Stimulated activated CD8-positive, alpha-beta memory T cell treated with anti-CD3 and anti-CD28 coated beads, Interleukin-12 subunit alpha, Interleukin-12 subunit beta, amount 100 ng/mL, for 1 hour (primary cell): ENCODE results near the gene JAK1.
A peak's percentile ranks its signal among the peaks of the same experiment; 100 is the strongest.

Source experiments
- DNase-seq: peaks from one replicate; pipeline ENCODE4 v3.0.0-alpha.2; 2020; ENCODE audit warnings: low read depth

JAK1 gene

DNA sequence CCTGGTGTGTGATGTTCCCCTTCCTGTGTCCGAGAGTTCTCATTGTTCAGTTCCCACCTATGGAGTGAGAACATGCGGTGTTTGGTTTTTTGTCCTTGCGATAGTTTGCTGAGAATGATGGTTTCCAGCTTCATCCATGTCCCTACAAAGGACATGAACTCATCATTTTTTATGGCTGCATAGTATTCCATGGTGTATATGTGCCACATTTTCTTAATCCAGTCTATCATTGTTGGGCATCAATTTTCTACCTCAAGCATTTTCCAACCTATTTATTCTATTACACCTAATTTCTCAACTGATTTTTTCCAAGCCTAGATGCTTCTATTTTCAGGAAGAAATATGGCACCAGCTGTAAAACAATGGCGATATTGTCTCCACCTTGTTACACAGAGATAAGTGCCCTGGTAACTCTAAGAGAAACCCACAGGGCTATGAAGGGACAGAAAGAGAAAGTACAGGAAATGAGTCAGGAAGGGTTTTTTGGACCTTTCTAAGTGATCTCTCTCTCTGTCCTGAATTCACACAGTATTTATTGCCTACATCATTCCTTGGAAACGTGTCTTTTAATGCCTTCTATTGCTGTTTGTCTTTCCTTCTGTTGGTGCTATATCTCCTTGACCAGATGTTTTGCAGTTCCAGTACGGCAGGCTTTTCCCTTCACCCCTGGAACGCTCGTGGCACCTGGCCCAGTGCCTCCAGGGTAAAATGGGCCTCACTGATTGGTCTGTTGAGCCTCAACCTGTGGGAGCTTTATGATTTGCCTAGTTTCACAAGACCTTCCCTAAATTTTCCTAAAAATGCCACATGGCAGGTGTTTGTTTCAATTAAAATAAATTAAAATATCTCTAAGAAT lies 14.6 kb upstream of the JAK1 start:
- DNase-seq: no peak

GRCh38 chr1:64979358-64979757 lies 13.0 kb upstream of the JAK1 start:
- no peak for DNase-seq

GRCh38 chr1:64976361-64976760 lies 10.0 kb upstream of the JAK1 start:
- DNase-seq: no peak

DNA sequence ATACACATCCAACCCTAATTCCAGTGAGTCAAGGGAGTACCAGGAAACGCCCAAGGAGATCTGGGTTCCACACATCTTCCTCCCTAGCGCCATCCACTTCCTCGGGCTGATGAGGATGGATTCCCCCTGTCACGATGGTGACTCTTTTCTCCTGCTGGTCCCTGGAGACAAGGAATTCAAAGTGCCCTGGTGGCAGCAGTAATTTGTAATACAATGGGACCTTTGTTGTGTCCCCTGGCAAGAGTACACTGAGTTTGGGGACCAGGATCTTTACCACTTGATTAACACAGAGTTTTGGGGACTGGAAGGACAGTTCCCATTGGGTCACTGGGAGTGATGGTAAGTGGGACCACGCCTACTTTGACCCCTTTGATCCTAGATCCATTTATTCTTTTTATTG lies 9.4 kb upstream of the JAK1 start:
- no peak for DNase-seq

GRCh38 chr1:64975127-64975526 lies 8.8 kb upstream of the JAK1 start:
- DNase-seq: no peak

DNA sequence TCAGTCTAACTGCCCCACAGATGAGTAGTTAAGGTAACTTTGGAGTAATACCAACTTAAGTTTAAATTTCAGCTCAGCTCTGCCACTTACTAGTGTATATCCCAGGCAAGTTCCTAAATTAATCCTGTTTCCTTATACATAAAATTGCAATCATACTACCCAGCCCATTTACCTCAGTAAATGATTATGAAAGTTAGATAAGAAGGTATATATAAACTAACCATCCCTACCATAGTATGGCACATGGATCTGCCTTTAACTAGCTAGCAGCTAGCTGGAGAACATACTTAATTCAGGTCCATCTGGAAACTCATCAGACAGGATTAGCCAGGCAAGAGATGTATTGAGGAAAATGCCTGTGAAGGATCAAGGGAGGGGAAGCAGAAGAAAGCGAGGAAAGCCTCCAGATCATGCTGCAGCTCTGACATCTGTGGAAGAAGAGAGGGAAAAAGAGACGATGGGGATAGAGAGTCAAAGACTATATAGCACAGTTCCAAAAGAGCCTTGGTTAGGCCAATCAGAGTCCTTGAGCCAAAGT lies 8.0 kb upstream of the JAK1 start:
- no peak for DNase-seq

GRCh38 chr1:64973061-64973647 lies 6.8 kb upstream of the JAK1 start:
- no peak for DNase-seq

DNA sequence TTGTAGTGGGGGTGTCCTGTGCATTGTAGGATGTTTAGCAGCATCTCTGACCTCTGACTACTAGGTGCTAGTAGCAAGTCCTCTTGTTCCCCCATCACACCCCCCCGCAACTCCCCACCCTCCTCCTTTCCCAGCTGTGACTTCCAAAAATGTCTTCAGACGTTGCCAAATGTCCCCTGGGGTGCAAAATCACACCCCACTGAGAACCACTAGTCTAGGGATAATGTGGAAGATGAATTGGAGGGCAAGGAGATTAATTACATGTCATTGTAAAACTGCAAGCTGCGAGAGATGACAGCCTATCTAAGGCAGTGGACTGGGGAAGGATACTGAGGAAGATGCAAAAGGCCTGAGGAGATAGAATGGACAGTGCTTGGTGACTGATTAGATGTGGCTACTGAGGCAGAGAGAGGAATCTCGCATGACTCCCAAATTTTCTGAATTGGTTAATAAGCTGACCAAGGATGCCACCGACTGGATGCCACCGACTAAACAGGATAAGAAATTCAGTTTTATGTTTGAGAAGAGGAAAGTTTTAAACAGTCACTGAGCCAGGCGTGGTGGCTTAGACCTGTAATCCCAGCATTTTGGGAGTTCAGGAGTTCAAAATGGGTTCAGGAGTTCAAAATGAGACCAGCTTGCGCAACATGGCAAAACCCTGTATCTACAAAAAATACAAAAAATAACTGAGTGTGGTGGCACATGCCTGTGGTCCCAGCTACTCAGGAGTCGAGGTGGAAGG lies 3.1 kb upstream of the JAK1 start:
- DNase-seq: no peak

DNA sequence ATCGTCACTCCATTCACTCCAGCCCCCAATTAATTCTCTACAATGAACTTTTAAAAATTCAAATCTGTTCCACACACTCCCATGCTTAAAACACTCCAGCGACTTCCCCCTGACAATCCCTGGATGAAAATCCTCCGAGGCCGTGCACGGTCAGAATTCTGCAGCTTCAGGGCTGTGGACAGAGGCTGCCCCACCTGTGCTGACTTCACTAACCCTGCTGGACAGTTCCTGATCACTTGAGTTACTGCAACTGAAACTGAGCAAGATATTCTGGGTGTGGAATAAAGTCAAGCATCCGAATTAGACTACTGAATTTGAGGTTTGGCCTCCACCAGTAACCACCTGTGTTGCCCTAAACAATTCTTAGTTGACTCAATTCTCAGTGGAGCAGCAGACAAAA lies 1.0 kb upstream of the JAK1 start:
- DNase-seq: no peak

- peak; percentile 60 for DNase-seq
Observed at GRCh38 chr1:64965366-64966157, 787 bp downstream of the JAK1 start.

- no peak for DNase-seq
Observed at GRCh38 chr1:64963466-64963865, 2.9 kb downstream of the JAK1 start.

DNA sequence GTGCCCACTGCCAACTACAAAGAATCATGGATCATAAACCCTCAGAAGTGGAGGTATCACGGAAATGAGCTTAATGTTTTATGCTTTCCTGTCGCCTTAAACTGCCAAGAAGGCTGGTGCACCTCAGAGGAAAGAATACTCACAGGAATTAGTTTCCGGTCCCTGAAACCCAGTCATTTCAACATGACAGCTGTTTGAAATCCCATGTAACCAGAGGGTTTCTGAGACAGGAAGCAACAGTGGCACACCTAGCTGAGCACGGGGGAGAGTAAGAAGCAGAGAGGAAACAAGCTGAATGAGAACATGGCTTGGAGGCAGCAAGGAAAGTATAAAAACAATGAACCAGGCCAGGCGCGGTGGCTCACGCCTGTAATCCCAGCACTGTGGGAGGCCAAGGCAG lies 3.9 kb downstream of the JAK1 start:
- no peak for DNase-seq

- DNase-seq: no peak
Observed at GRCh38 chr1:64961923-64962322, 4.4 kb downstream of the JAK1 start.

DNA sequence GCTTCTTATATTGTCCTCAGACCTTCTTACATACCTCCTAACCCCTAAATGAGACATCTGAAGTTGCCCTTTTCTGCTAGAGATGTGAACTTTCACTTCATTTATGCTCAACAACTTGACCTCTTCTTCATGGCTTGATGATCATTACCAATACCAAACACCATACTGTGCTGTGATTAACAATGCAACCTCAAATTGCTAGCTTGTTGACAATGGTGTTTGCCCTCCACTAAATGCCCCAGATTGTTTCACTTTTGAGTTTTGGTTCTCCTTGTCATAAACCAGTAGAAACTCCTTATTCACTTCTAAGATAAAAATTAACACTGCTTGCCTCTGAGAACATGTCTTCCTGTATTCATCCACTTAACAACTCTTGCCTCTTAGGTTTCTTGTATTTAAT lies 5.6 kb downstream of the JAK1 start:
- DNase-seq: no peak

DNA sequence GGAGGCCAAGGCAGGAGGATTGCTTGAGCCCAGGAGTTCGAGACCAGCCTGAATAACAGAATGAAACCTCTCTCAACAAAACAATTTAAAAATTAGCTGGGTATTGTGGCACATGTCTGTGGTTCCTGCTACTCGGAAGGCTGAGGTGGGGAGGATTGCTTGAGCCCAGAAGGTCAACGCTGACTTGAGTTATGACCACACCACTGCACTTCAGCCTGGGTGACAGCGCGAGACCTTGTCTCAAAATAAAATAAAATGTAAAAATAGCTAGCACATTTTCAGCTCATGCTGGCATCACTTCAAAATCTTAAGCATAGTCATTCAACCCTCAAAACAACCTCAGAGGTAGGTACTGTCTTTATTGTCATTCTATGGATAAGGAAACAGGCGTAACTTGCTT lies 6.4 kb downstream of the JAK1 start:
- no peak for DNase-seq

DNA sequence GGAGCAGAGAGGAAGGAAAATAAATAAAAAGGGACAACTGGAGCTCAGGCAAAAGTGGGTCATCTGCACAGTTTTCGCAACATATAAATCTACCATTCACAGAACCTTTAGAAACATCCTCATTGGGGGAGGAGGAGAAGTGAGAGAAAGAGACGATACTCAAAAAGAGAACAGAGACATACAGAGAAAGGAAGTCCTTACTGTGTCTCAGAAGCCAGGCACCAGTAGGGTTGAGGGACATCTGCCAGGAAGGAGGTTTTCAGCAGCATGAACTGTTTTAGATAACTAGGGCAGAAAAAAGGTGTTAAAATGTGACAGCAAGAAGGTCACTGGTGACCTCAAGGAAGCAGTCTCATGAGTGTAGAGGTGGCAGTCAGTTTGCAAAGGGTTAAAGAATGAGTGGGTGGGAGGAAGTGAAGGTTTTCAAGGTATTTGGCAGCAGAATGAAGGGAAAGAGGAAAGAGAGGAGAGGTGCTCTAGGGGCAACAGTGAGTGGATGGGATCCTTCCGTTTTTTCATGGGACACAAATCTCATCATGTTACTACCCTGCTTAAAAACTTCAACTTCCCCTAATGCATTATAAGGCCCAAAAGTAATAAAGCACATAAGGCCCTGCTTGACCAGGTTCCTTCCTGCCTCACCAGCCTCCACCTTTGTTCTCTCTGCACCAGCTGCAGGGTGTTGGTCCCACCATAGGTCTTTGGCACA lies 9.5 kb downstream of the JAK1 start:
- no peak for DNase-seq

DNA sequence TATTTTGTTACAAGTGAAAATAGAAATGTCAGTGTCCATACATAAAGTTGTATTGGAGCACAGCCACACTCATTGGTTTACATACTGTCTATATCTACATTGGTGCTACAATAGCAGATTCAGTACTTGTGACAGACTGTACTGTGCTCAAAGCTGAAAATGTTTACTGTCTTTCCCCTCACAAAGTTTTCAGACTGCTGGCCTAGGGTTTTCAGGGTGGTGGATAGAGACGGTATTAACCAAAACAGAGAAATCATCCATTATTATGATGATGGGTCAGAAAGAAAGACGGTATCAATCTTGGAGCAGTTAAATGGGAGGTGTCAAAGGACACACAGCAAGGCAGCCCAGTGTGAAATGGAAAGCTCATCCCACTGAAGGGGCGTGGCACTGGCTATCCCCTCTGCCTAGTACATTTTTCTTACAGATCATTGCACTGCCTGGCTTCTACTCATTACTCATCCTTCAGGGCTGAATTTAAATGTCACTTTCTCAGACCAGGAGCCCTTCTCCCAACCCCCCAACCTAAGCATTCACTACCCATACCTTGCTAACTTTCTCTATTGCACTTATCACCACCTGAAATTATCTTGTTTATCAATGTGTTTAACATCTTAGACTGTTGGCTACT lies 10.2 kb downstream of the JAK1 start:
- DNase-seq: no peak

DNA sequence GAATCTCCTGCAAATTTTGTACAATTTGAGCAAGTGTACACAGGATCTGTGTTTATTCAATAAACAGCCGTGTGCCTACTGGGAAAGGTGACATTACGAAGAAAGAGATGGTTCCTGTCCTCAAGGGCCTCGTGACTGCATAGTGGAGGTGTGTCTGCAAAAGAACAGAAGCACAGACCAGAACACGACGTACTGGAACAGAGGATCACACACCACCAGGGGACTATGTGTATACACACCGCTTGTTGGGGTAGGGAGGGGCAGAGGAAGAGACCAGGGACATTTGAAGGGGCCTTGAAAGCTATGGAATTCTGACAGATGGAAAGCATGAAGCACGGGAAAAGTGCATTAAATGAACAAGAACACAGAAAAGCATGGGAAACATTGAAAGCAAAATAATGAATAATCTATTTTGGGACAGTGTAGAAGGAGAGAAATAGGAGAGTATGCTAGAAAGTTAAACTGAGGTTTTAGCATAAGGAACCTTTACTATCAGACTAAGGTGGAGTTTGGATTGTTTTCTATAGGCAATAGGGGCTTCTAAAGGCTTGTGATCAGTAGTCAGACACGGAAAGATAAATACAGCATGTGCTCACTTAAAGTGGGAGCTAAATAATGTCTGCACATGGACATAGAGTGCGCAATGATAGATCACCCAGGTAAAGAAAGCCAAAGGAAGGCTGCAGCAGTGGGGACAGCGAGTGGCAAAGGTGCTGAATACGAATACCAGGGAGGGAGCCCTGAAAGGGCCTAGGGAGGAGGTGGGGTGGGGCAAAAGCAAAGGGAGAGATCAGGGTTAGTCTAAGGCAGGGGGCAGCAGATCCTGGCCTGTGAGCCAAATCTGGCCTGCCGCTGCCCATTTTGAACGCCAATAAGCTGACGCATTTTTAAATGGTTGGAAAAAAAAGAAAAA lies 11.0 kb downstream of the JAK1 start:
- no peak for DNase-seq

- DNase-seq: no peak
Observed at GRCh38 chr1:64953241-64953640, 13.1 kb downstream of the JAK1 start.

DNA sequence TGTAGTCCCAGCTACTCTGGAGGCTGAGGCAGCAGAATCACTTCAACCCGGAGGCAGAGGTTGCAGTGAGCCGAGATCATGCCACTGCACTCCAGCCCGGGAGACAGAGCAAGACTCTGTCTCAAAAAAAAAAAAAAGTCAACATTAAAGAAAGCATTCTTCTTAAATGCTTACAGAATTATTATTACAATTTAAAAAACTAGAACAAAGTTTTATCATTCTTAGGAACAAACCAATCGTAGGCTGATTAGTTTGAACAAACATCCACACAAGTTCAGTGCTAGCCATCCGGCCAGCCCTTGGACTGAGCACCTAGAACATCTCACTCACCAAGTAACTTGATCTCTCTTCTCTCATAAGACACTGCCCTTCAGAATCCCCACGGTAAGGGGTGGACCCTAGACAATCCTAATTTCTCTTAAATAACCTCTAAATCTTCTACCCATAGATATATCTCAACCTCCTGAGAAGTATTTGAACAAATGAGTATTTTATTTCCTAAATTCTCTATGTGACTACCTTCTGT lies 16.0 kb downstream of the JAK1 start:
- DNase-seq: no peak
